Measurements from ENCODE around the gene CDPF1.

Gene CDPF1, protein sequence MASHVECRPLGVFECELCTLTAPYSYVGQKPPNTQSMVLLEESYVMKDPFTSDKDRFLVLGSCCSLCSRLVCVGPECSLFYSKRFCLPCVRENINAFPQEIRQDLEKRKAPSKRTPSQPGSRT

DNA sequence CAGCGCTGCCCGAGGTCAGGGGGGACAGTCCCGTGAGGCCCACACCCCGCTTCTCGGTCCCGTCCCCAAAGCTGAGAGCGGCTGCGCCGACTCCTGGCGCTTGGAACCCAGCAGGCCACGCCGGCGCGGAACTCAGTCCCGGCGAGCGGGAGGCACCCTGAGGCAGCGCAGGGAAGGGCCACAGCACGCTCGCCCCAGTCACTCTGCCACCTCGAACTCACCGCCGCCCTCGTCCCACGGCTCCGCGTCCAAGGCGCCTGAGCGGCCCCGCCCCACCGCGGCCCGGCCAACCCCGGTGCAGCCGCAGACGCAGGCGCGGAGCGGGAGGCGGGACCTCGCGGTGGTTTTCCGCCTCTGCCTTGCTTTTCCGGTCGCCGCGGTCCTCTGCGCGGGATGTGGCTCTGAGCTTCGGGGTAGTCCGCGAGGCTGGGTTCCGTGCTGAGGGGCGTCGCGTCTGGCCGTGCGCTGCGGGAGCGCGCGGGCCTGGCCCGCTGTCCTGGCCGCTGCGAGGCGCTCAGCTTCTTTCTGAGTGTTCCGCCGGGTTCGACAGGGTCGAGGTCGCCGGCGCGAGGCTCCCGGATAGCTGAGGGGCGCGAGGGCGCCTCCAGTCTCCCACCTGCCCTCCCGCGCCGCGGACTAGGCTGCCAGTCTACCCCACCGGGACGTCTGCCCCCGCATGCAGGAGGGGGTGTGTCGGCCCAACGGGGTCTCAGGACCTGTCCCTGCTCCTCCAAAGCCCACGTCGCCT is at the start of gene CDPF1:
CDPF1 (minus strand) TSS at position 259 of the 748 bp plus-strand sequence. CDS start 2,009 bp downstream, outside the sequence.
- H3K36me3 ChIP-seq (ENCODE audit: insufficient read depth, insufficient read length, low read length): peaks cover 21% of the 10 kb centered on the region
- H3K4me1 ChIP-seq (ENCODE audit: insufficient read depth, insufficient read length): peaks cover 4% of the 10 kb centered on the region
- H3K9me3 ChIP-seq (ENCODE audit: insufficient read depth, low read length): no peaks in the 10 kb centered on the region
- DNase-seq (ENCODE audit: low read depth, low spot score): peak; percentile 49
- H3K27me3 ChIP-seq (ENCODE audit: insufficient read depth, insufficient read length): peaks cover 4% of the 10 kb centered on the region
- H3K9ac ChIP-seq (ENCODE audit: insufficient read length, low read depth): peak within 1 kb of the TSS; percentile 88
- H3K4me3 ChIP-seq (ENCODE audit: insufficient read length, low read depth): peak within 1 kb of the TSS; percentile 74
- TF ChIP-seq SUZ12 (IDR thresholded peaks at IDR 0.05; ENCODE audit: extremely low read depth, insufficient read depth, insufficient read length): no peak
- no peak for TF ChIP-seq ZNF274 (IDR thresholded peaks at IDR 0.05; ENCODE audit: low read depth, low read length)
- no peak for TF ChIP-seq YY1 (IDR thresholded peaks at IDR 0.05; ENCODE audit: insufficient read depth, insufficient read length)

DNA sequence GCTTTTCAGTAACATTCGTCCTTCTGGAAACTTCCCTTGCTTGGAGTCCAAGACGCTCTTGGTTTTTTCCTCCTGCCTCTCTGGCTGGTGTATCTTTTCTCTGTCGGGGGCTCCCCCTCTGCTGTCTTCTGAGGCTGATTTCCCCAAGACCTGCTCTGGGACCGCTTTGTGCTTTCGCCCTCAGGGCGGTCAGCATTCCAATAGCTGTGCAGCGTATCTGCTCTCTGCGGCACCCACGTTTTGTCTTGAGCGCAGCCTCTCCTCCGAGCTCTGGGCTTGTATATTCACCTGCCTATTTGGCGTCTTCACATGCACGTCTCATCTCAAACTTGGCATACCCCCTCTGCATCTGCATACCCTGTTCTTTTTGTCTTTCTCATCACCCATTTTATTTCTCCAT is 49.0 kb upstream of the CDPF1 start:
- peaks cover 40% of the 10 kb centered on the region for H3K36me3 ChIP-seq (ENCODE audit: insufficient read depth, insufficient read length, low read length)

GRCh38 chr22:46297151-46297812 is 47.2 kb upstream of the CDPF1 start:
- peaks cover 14% of the 10 kb centered on the region for H3K4me1 ChIP-seq (ENCODE audit: insufficient read depth, insufficient read length)

More for the DNA sequence above, 49.0 kb upstream of the CDPF1 start:
- Histone ChIP-seq H3K9ac (ENCODE audit: insufficient read length, low read depth) (peak overlapping the region; percentile 5), H3K9me3 (ENCODE audit: insufficient read depth, low read length) (no peaks in the 10 kb centered on the region), H3K4me3 (ENCODE audit: insufficient read length, low read depth) (no peak overlapping the region), H3K4me1 (ENCODE audit: insufficient read depth, insufficient read length) (peaks cover 12% of the 10 kb centered on the region), H3K27me3 (ENCODE audit: insufficient read depth, insufficient read length) (no peaks in the 10 kb centered on the region)
- no peak for TF ChIP-seq SUZ12 (IDR thresholded peaks at IDR 0.05; ENCODE audit: extremely low read depth, insufficient read depth, insufficient read length)
- no peak for TF ChIP-seq ZNF274 (IDR thresholded peaks at IDR 0.05; ENCODE audit: low read depth, low read length)
- TF ChIP-seq YY1 (IDR thresholded peaks at IDR 0.05; ENCODE audit: insufficient read depth, insufficient read length): no peak
- no peak for DNase-seq (ENCODE audit: low read depth, low spot score)

GRCh38 chr22:46296257-46297150 is 46.4 kb upstream of the CDPF1 start, which contains the start of gene GTSE1:
Gene GTSE1, plus strand, starts transcription at chr22:46296870. Its CDS starts 531 bp downstream, at chr22:46297401.
- H3K9me3 ChIP-seq (ENCODE audit: insufficient read depth, low read length): no peaks in the 10 kb centered on the region
- H3K4me3 ChIP-seq (ENCODE audit: insufficient read length, low read depth): peak within 1 kb of the TSS; percentile 72
- H3K9ac ChIP-seq (ENCODE audit: insufficient read length, low read depth): peak within 1 kb of the TSS; percentile 86
- peak; percentile 93 for DNase-seq (ENCODE audit: low read depth, low spot score)
- H3K36me3 ChIP-seq (ENCODE audit: insufficient read depth, insufficient read length, low read length): peaks cover 37% of the 10 kb centered on the region
- peaks cover 14% of the 10 kb centered on the region for H3K4me1 ChIP-seq (ENCODE audit: insufficient read depth, insufficient read length)
- H3K27me3 ChIP-seq (ENCODE audit: insufficient read depth, insufficient read length): no peaks in the 10 kb centered on the region
- no peak for TF ChIP-seq SUZ12 (IDR thresholded peaks at IDR 0.05; ENCODE audit: extremely low read depth, insufficient read depth, insufficient read length)
- TF ChIP-seq ZNF274 (IDR thresholded peaks at IDR 0.05; ENCODE audit: low read depth, low read length): no peak
- TF ChIP-seq YY1 (IDR thresholded peaks at IDR 0.05; ENCODE audit: insufficient read depth, insufficient read length): no peak

More at GRCh38 chr22:46297151-46297812, 47.2 kb upstream of the CDPF1 start:
- Histone ChIP-seq H3K9ac (ENCODE audit: insufficient read length, low read depth) (peak overlapping the region; percentile 86), H3K9me3 (ENCODE audit: insufficient read depth, low read length) (no peaks in the 10 kb centered on the region), H3K27me3 (ENCODE audit: insufficient read depth, insufficient read length) (no peaks in the 10 kb centered on the region), H3K4me3 (ENCODE audit: insufficient read length, low read depth) (peak overlapping the region; percentile 72), H3K36me3 (ENCODE audit: insufficient read depth, insufficient read length, low read length) (peaks cover 38% of the 10 kb centered on the region)
- DNase-seq (ENCODE audit: low read depth, low spot score): peak; percentile 3
- TF ChIP-seq YY1 (IDR thresholded peaks at IDR 0.05; ENCODE audit: insufficient read depth, insufficient read length): no peak
- no peak for TF ChIP-seq ZNF274 (IDR thresholded peaks at IDR 0.05; ENCODE audit: low read depth, low read length)
- TF ChIP-seq SUZ12 (IDR thresholded peaks at IDR 0.05; ENCODE audit: extremely low read depth, insufficient read depth, insufficient read length): no peak

DNA sequence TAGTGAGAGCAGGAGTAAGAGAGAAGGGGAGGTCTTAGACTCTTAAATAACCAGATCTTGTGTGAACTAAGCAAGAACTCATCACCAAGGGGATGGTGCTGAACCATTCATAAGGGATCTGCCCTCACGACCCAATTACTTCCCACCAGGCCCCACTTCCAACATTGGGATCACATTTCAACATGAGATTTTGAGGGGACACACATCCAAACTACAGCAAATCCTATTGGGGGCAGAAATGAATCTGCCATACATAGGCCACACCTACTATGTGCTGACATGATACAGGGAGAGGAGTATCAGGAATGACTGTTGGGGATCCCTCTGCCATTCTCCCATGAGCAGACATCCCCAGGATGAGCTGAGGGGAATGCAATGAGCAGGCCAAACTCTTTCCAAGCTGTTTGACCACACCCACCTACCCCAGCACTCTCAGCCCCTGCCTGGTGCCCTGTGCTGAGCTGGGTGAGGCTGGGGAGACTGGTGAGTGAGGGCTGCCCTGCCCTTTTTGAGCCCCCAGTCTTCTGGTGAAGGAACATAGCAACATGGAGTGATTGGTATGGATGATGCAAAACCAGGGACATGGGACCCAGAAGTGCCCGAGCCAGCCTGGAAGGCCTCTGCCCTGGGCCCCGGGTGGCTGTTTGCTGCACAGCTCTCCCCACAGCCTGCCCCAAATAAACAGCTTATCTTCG is 45.3 kb upstream of the CDPF1 start:
- no peak for DNase-seq (ENCODE audit: low read depth, low spot score)
- H3K9ac ChIP-seq (ENCODE audit: insufficient read length, low read depth): peak overlapping the region; percentile 85
- peaks cover 14% of the 10 kb centered on the region for H3K4me1 ChIP-seq (ENCODE audit: insufficient read depth, insufficient read length)
- no peak for TF ChIP-seq ZNF274 (IDR thresholded peaks at IDR 0.05; ENCODE audit: low read depth, low read length)
- peaks cover 29% of the 10 kb centered on the region for H3K36me3 ChIP-seq (ENCODE audit: insufficient read depth, insufficient read length, low read length)
- no peaks in the 10 kb centered on the region for H3K27me3 ChIP-seq (ENCODE audit: insufficient read depth, insufficient read length)
- no peaks in the 10 kb centered on the region for H3K9me3 ChIP-seq (ENCODE audit: insufficient read depth, low read length)
- peak overlapping the region; percentile 72 for H3K4me3 ChIP-seq (ENCODE audit: insufficient read length, low read depth)

- Histone ChIP-seq H3K36me3 (ENCODE audit: insufficient read depth, insufficient read length, low read length) (peaks cover 25% of the 10 kb centered on the region), H3K27me3 (ENCODE audit: insufficient read depth, insufficient read length) (no peaks in the 10 kb centered on the region), H3K9me3 (ENCODE audit: insufficient read depth, low read length) (no peaks in the 10 kb centered on the region), H3K4me1 (ENCODE audit: insufficient read depth, insufficient read length) (peaks cover 14% of the 10 kb centered on the region), H3K4me3 (ENCODE audit: insufficient read length, low read depth) (no peak overlapping the region), H3K9ac (ENCODE audit: insufficient read length, low read depth) (no peak overlapping the region)
- DNase-seq (ENCODE audit: low read depth, low spot score): no peak
- no peak for TF ChIP-seq YY1 (IDR thresholded peaks at IDR 0.05; ENCODE audit: insufficient read depth, insufficient read length)
- TF ChIP-seq SUZ12 (IDR thresholded peaks at IDR 0.05; ENCODE audit: extremely low read depth, insufficient read depth, insufficient read length): no peak
- no peak for TF ChIP-seq ZNF274 (IDR thresholded peaks at IDR 0.05; ENCODE audit: low read depth, low read length)
Measured at GRCh38 chr22:46294784-46295183, 44.7 kb upstream of the CDPF1 start.
